Left ventricle myocardium superior (tissue), 1 donor: Measurements from ENCODE around the gene PADI1. TPM values are rescaled to one million over a fixed set of nuclear protein-coding genes. Genes with fewer than 3 reads are reported as not detected.

Source experiments
- ATAC-seq: fragments of 200-7000 bp; cut with Tn5 transposase; one replicate; pipeline ENCODE4 v1.9.1; 2020; ENCODE audit warnings: mild to moderate bottlenecking, moderate library complexity
- DNase-seq: peaks from one replicate; pipeline ENCODE4 v3.0.0-alpha.2; 2020
- intact Hi-C: fragments of 100-400 bp; cut with micrococcal nuclease; formaldehyde crosslinking; loops from one replicate; pipeline ENCODE4 v1.11.0; 2022
- long read RNA-seq: library from polyadenylated mRNA; unstranded; transcript quantifications from one replicate; pipeline ENCODE4 v2.0.0, GENCODE V29; 2021
- total RNA-seq: library from RNA; stranded (reverse); fragmentation: NEBNext Ultra II Directional; extraction: Animal tissue kit (Norgen Biotek cat#: 25700); gene quantifications from one replicate; pipeline ENCODE4 v1.2.1, GENCODE V29; 2021
- donor health status: DM: no; HTN: yes; CAD: no; lungs with severe emphysema.

The PADI1 gene
- total RNA-seq, result not detected
- long read RNA-seq, result 0 reads

GRCh38 chr1:17204546-17205440 is at the start of gene PADI1:
Gene PADI1, plus strand, starts transcription at chr1:17205128. Its CDS starts 90 bp downstream, at chr1:17205218.
- intact Hi-C loops, result no loop called here
- DNase-seq, result no peak
- no peak for ATAC-seq

GRCh38 chr1:17155257-17155920 is 49.5 kb upstream of the PADI1 start:
- intact Hi-C loops, result no loop called here
- no peak for DNase-seq
- ATAC-seq, result no peak

GRCh38 chr1:17156108-17156507 is 48.8 kb upstream of the PADI1 start:
- DNase-seq (no peak), ATAC-seq (no peak)
- intact Hi-C loops, result no loop called here

GRCh38 chr1:17158961-17159360 is 46.0 kb upstream of the PADI1 start:
- intact Hi-C loops, result no loop called here
- DNase-seq, result no peak
- ATAC-seq, result no peak

- ATAC-seq, result no peak
- intact Hi-C loops, result no loop called here
These were observed 43.7 kb upstream of the PADI1 start for GRCh38 chr1:17161137-17161740.

GRCh38 chr1:17161926-17162800 is 42.8 kb upstream of the PADI1 start:
- ATAC-seq, result no peak

More at GRCh38 chr1:17161137-17161740, 43.7 kb upstream of the PADI1 start:
- DNase-seq, result no peak

GRCh38 chr1:17162941-17163340 is 42.0 kb upstream of the PADI1 start:
- no peak for ATAC-seq
- DNase-seq, result no peak
- intact Hi-C loops, result no loop called here

More at GRCh38 chr1:17161926-17162800, 42.8 kb upstream of the PADI1 start:
- no peak for DNase-seq
- intact Hi-C loops, result no loop called here

- intact Hi-C loops, result no loop called here
- no peak for DNase-seq
- ATAC-seq, result no peak
These were observed 41.6 kb upstream of the PADI1 start for GRCh38 chr1:17163371-17163770.

- intact Hi-C loops, result no loop called here
- ATAC-seq (no peak), DNase-seq (no peak)
These were observed 40.9 kb upstream of the PADI1 start for GRCh38 chr1:17163789-17164666.

- intact Hi-C loops, result no loop called here
- DNase-seq, result no peak
- no peak for ATAC-seq
These were observed 39.1 kb upstream of the PADI1 start for GRCh38 chr1:17165823-17166222.

GRCh38 chr1:17167041-17167785 is 37.7 kb upstream of the PADI1 start:
- DNase-seq, result no peak
- intact Hi-C loops, result no loop called here
- ATAC-seq, result no peak

GRCh38 chr1:17167786-17168090 is 37.2 kb upstream of the PADI1 start:
- intact Hi-C loops, result no loop called here
- ATAC-seq (no peak), DNase-seq (no peak)

GRCh38 chr1:17168091-17168876 is 36.6 kb upstream of the PADI1 start:
- intact Hi-C loops, result no loop called here
- DNase-seq, result no peak
- ATAC-seq, result no peak

- ATAC-seq (no peak), DNase-seq (no peak)
- intact Hi-C loops, result no loop called here
These were observed 34.4 kb upstream of the PADI1 start for GRCh38 chr1:17170571-17170970.

- DNase-seq (no peak), ATAC-seq (no peak)
- intact Hi-C loops, result no loop called here
These were observed 31.7 kb upstream of the PADI1 start for GRCh38 chr1:17173217-17173616.

- DNase-seq (no peak), ATAC-seq (no peak)
- intact Hi-C loops, result no loop called here
These were observed 28.4 kb upstream of the PADI1 start for GRCh38 chr1:17176306-17177061.
